Measurements from ENCODE around the gene GPRIN1. TPM values are rescaled to one million over a fixed set of nuclear protein-coding genes. Genes with fewer than 3 reads are reported as not detected.

GPRIN1 gene
- total RNA-seq: 7.6 and 37.2 TPM in 2 replicates

GRCh38 chr5:176609724-176610434 lies at the start of gene GPRIN1:
GPRIN1 (minus strand) TSS chr5:176610156; CDS start chr5:176599834, 10,322 bp downstream.

GRCh38 chr5:176647030-176647842 lies 37.3 kb upstream of the GPRIN1 start, which contains the start of gene TSPAN17:
TSPAN17 (plus strand) TSS chr5:176647484; CDS start chr5:176647616, 132 bp downstream.

GRCh38 chr5:176629853-176630680 lies 20.1 kb upstream of the GPRIN1 start, which contains the start of the genes EIF4E1B and SNCB:
EIF4E1B (plus strand) TSS chr5:176630675; CDS start chr5:176642788, 12,113 bp downstream.
SNCB (minus strand) TSS chr5:176630534; CDS start chr5:176629654, 880 bp downstream.

GRCh38 chr5:176548967-176549444 lies 61.0 kb downstream of the GPRIN1 start, which contains the start of gene CDHR2:
CDHR2 (plus strand) TSS chr5:176549342; CDS start chr5:176565353, 16,011 bp downstream.

Other genes with a start within 250 kb of the GPRIN1 start
- 102 and 117 TPM in 2 replicates for gene KIAA1191, start 248.4 kb downstream of the GPRIN1 start, total RNA-seq
- gene ARL10, start 244.7 kb downstream of the GPRIN1 start, total RNA-seq: 7.5 and 15.3 TPM in 2 replicates
- gene NOP16, start 221.6 kb downstream of the GPRIN1 start, total RNA-seq: 10.4 and 25.9 TPM in 2 replicates
- gene HIGD2A, start 221.4 kb downstream of the GPRIN1 start, total RNA-seq: 131 and 202 TPM in 2 replicates
- gene CLTB, start 193.6 kb downstream of the GPRIN1 start, total RNA-seq: 85.2 and 90.8 TPM in 2 replicates
- gene FAF2, start 161.8 kb downstream of the GPRIN1 start, total RNA-seq: 27.4 and 30.0 TPM in 2 replicates
- 12.4 and 31.3 TPM in 2 replicates for gene RNF44, start 72.8 kb downstream of the GPRIN1 start, total RNA-seq
- not detected in 2 replicates for gene CDHR2, start 60.8 kb downstream of the GPRIN1 start, total RNA-seq
- gene SNCB, start 20.4 kb upstream of the GPRIN1 start, total RNA-seq: not detected in 2 replicates
- gene EIF4E1B, start 20.5 kb upstream of the GPRIN1 start, total RNA-seq: not detected in 2 replicates
- 35.8 and 50.2 TPM in 2 replicates for gene TSPAN17, start 37.3 kb upstream of the GPRIN1 start, total RNA-seq
- 0.25 and 0.33 TPM in 2 replicates for gene UNC5A, start 200.4 kb upstream of the GPRIN1 start, total RNA-seq

All from mesangial cell (primary cell).